Measurements from ENCODE around the gene TOM1L2.
"Not testable (repeated sequence)": the region's sequence is repeated elsewhere in the genome, so short reads cannot be mapped to it uniquely, and the experiment has no call there.

TOM1L2 gene

GRCh38 chr17:17970699-17971430 lies 1.3 kb downstream of the TOM1L2 start:
- FAIRE-seq = no peak
- no peak for DNase-seq (ENCODE audit: insufficient read length, low spot score)
- TF ChIP-seq POLR2A (IDR thresholded peaks at IDR 0.05; ENCODE audit: low read depth, low read length) = no peak

- FAIRE-seq (no peak), DNase-seq (ENCODE audit: insufficient read length, low spot score) (no peak)
- TF ChIP-seq POLR2A (IDR thresholded peaks at IDR 0.05; ENCODE audit: low read depth, low read length) = no peak
Observed at GRCh38 chr17:17966399-17966798, 5.8 kb downstream of the TOM1L2 start.

- FAIRE-seq = no peak
- no peak for DNase-seq (ENCODE audit: insufficient read length, low spot score)
- no peak for TF ChIP-seq POLR2A (IDR thresholded peaks at IDR 0.05; ENCODE audit: low read depth, low read length)
Observed at GRCh38 chr17:17965152-17965721, 7.0 kb downstream of the TOM1L2 start.

- DNase-seq (ENCODE audit: insufficient read length, low spot score) = no peak
- no peak for FAIRE-seq
- TF ChIP-seq POLR2A (IDR thresholded peaks at IDR 0.05; ENCODE audit: low read depth, low read length) = no peak
Observed at GRCh38 chr17:17964710-17965109, 7.5 kb downstream of the TOM1L2 start.

GRCh38 chr17:17963694-17964436 lies 8.3 kb downstream of the TOM1L2 start:
- TF ChIP-seq POLR2A (IDR thresholded peaks at IDR 0.05; ENCODE audit: low read depth, low read length) = no peak
- DNase-seq (ENCODE audit: insufficient read length, low spot score) = no peak
- no peak for FAIRE-seq

- TF ChIP-seq POLR2A (IDR thresholded peaks at IDR 0.05; ENCODE audit: low read depth, low read length) = no peak
- FAIRE-seq = no peak
- no peak for DNase-seq (ENCODE audit: insufficient read length, low spot score)
Observed at GRCh38 chr17:17963066-17963465, 9.1 kb downstream of the TOM1L2 start.

- no peak for TF ChIP-seq POLR2A (IDR thresholded peaks at IDR 0.05; ENCODE audit: low read depth, low read length)
- DNase-seq (ENCODE audit: insufficient read length, low spot score) = no peak
- FAIRE-seq = no peak
Observed at GRCh38 chr17:17960500-17961030, 11.6 kb downstream of the TOM1L2 start.

- FAIRE-seq = no peak
- DNase-seq (ENCODE audit: insufficient read length, low spot score) = no peak
- TF ChIP-seq POLR2A (IDR thresholded peaks at IDR 0.05; ENCODE audit: low read depth, low read length) = no peak
Observed at GRCh38 chr17:17959520-17960361, 12.5 kb downstream of the TOM1L2 start.

GRCh38 chr17:17958982-17959381 lies 13.2 kb downstream of the TOM1L2 start:
- TF ChIP-seq POLR2A (IDR thresholded peaks at IDR 0.05; ENCODE audit: low read depth, low read length) = no peak
- DNase-seq (ENCODE audit: insufficient read length, low spot score) (no peak), FAIRE-seq (no peak)

- no peak for TF ChIP-seq POLR2A (IDR thresholded peaks at IDR 0.05; ENCODE audit: low read depth, low read length)
- FAIRE-seq = no peak
- no peak for DNase-seq (ENCODE audit: insufficient read length, low spot score)
Observed at GRCh38 chr17:17957584-17957916, 14.7 kb downstream of the TOM1L2 start.

GRCh38 chr17:17955790-17956341 lies 16.3 kb downstream of the TOM1L2 start:
- FAIRE-seq; DNase-seq (ENCODE audit: insufficient read length, low spot score): not testable (repeated sequence)

- TF ChIP-seq POLR2A (IDR thresholded peaks at IDR 0.05; ENCODE audit: low read depth, low read length) = no peak
- DNase-seq (ENCODE audit: insufficient read length, low spot score) (no peak), FAIRE-seq (no peak)
Observed at GRCh38 chr17:17954079-17954478, 18.1 kb downstream of the TOM1L2 start.

GRCh38 chr17:17952691-17953090 lies 19.5 kb downstream of the TOM1L2 start:
- TF ChIP-seq POLR2A (IDR thresholded peaks at IDR 0.05; ENCODE audit: low read depth, low read length) = no peak
- FAIRE-seq (no peak), DNase-seq (ENCODE audit: insufficient read length, low spot score) (no peak)
